A549 (cell line): Measurements from ENCODE around the gene NKAIN2.

ENCODE experiments used
- CTCF ChIP-seq: fragments of >200 bp; sonication (Bioruptor Twin); formaldehyde crosslinking; IDR thresholded peaks from 3 replicates; pipeline ENCODE4 v1.5.1; 2016
- E2F6 ChIP-seq: IDR thresholded peaks from 2 replicates; pipeline ENCODE4 v1.6.1; 2012; ENCODE audit warnings: low read depth, borderline replicate concordance
- POLR2A ChIP-seq: IDR thresholded peaks from 2 replicates; pipeline ENCODE4 v1.6.1; 2012; ENCODE audit warnings: mild to moderate bottlenecking, low read length
- POLR2AphosphoS2 ChIP-seq: conservative IDR thresholded peaks from 2 replicates; pipeline ENCODE4 v1.6.1; 2012; ENCODE audit warnings: low read length, improper control_type of control experiment, inconsistent platforms
- REST ChIP-seq: fragments of 200-600 bp; sonication (generic); IDR thresholded peaks from 2 replicates; pipeline ENCODE4 v1.6.1; 2016; ENCODE audit warnings: antibody characterized with exemption, mild to moderate bottlenecking, moderate library complexity
- ZNF302 ChIP-seq: fragments of 250-450 bp; sonication (Bioruptor Pico); IDR thresholded peaks from 2 replicates; pipeline ENCODE4 v1.9.0; 2021; ENCODE audit warnings: inconsistent platforms, mild to moderate bottlenecking, moderate library complexity

- TF ChIP-seq CTCF: no peak
- TF ChIP-seq REST: no peak
- TF ChIP-seq POLR2AphosphoS2: no peak
- TF ChIP-seq POLR2A: no peak
- no peak for TF ChIP-seq E2F6
- TF ChIP-seq ZNF302: no peak
Measured at GRCh38 chr6:124869416-124869815, 1065.8 kb downstream of the NKAIN2 start.
